HG03439 (cell line): ENCODE results near the gene MANBA.

ENCODE experiments used
- ATAC-seq: cut with Tn5 transposase; IDR thresholded peaks from one replicate; pipeline ENCODE4 v1.9.1; 2021; ENCODE audit warnings: mild to moderate bottlenecking, moderate library complexity; ENCODE audit not compliant: unreplicated experiment

The MANBA gene

GRCh38 chr4:102683881-102684609 lies 76.7 kb downstream of the MANBA start:
- ATAC-seq = no peak

DNA sequence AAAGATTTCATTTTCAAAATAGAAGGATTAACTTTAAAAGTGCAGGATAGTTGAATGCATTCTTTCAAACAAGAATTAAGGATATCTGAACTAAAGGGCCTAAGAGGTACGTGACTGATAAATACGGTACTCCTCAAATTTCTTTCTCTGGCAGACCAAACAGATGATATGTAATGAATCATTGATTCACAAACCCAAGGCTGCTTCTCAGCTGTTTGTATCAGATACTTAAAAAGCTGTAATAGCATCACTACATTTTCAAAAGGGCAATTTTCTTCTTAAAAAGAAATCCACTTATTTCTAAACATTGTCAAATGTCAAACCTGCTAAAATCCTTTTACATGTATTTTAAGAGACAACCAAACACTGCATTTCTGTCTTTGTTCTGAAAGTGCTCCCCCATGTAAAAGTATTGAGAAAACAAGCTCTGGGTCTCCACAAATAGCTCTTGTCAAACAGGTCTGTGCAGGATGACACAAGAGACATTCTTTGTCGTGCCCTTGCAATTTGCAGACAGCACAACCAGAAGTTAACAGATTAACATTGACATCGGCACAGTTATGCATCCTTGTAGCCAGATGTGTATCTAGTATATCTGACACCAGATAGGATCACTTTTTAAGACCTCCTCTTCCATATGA lies 82.0 kb downstream of the MANBA start:
- ATAC-seq = no peak

DNA sequence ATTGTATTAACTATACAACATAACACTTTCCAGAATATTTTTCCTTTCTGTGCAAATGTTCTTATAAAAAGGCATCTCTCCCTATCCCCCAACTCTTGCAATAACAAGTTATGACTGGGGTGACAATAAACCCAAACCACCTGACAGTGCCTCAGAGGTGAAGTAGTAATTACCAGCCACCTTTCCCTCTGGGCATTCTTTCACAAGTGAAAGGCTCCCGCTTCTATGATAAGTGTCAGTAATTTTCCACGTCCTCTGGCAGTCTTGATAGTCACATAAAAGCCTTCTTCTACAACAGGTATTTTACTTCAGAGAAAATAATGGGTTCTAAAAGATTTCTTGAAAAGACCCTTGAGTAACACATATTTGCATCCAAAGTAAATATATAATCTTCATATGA lies 82.7 kb downstream of the MANBA start:
- ATAC-seq = no peak

- no peak for ATAC-seq
These were observed 85.6 kb downstream of the MANBA start for GRCh38 chr4:102675141-102675540.

GRCh38 chr4:102667001-102667400 lies 93.8 kb downstream of the MANBA start:
- no peak for ATAC-seq

DNA sequence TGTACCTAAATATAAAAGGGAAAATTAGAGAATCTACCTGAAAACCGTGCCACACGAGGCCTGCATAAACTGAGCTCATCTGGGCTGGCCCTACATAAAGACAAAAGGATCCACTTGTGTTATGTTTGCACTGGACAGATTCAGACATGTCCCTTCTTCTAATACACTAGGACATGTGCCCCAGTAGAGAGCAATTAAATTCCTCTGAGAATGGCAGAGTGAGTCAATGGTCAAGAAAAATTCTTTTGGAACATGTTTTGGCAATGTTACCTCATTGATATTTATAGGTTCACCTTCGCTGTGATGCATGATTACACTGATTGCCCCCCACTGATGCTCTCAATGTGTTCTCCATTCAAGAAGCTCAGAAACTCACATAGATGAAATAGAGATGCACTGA lies 95.2 kb downstream of the MANBA start:
- ATAC-seq = no peak

DNA sequence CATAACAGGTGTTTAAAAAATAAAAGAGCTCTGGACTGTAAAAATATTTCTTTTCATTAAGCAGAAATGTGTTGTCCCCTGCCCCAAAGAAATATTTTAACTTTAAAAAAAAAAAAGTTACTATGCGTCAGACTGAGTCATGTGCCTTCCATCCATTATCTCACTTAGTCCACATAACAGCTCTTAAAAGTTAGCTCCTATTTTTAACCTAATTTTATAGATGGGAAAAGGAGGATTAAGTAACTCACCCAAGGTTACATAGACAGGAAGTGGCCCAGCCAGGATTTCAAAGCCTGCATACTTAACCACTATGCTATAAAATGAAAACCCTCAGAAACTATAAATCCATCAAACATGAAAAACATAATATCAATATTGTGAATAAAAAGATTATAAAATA lies 97.7 kb downstream of the MANBA start:
- ATAC-seq = no peak

DNA sequence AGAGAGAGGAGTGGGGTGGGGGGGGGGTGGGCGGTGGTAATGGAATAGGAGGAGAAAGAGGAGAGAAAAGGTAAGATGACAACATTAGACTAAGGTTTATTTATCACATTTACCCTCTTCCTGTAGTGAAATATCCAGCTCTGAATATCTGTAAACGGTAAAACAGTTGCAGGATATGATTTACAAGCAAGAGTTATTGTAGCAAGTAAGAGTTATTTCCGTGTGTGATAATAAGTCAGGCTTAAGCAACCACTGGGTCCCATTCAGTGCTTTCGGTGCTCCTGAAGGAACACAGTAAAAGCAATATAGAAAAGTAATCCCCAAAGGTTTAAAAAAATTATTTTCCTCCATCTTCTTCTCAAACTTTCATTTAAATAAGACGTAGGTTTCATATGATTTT lies 103.6 kb downstream of the MANBA start:
- no peak for ATAC-seq

DNA sequence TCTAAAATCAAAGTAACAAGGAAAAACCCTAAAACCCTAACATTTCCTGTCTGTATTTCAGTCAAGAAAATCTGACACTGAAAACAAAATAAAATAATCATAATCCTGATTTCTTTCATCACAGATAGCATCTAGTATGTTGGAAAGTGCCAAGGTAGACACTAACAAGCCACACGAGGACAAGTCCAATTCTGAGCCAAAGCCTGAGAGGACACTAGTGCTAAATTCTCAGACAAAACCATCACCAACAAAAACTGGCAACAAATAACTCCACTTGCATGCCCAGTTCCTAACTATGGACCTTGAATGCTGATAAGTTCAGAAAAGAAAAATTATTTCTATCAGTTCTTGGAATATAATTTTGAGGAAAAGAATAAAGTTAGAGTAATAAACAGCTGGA lies 113.7 kb downstream of the MANBA start:
- no peak for ATAC-seq

GRCh38 chr4:102642631-102643298 lies 118.0 kb downstream of the MANBA start:
- no peak for ATAC-seq

DNA sequence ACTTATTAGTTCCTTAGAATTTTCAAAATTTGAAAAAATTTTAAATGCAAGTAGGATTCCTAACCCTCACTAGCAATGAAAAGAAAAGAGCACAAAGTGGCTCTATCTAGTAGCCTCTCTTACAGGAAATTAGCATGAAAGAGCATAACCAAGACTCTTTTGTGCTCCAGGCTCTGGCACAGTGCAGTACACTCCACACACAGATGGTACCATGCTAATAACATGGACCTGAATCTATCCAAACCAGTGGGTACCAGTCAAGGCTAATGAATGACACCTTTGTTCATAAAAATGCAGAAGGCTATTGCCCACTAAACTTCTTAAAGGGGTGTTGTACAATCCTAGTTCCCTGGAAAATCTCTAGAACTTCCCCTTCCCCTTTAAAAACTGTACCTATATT lies 119.0 kb downstream of the MANBA start:
- no peak for ATAC-seq

- no peak for ATAC-seq
These were observed 120.1 kb downstream of the MANBA start for GRCh38 chr4:102640669-102641068.

GRCh38 chr4:102639598-102639997 lies 121.2 kb downstream of the MANBA start:
- no peak for ATAC-seq

DNA sequence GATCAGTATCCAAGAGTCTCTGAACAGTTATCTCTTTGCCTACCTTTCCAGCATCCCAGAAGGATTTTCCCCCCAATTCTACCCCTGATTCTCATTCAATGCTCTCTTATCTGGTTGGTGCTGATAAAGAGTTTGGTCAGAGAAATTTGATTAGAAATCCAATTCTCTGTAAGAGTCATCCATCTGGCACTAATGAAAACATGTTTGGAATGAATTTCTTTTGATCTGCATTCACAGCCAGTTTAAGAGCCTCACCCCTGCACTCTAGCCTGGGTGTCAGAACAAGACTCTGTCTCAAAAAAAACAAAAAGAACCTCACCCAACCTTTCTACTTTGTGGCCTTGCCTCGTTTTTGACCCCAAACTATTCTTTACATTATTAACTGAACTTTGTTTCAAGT lies 122.1 kb downstream of the MANBA start:
- no peak for ATAC-seq

- no peak for ATAC-seq
These were observed 123.4 kb downstream of the MANBA start for GRCh38 chr4:102637391-102637790.

DNA sequence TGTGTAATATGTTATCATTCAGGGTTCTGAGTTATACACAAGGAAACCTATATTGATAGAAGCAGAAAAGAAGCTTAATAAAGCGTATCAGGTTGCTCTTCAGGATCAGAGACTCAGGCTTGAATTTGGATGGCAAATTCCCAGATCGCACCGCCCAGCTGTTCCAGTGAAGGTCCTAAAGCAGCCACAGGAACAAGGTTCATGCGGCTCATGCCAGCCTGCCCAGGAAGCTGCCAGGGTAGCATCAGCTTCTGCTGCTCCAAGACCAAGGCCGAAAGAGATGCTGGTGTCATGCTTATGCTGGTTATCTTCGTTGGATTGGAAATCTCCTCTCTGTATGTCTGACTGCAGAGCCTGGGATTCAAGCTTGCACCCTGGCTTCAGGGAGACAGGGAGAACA lies 127.7 kb downstream of the MANBA start:
- no peak for ATAC-seq

GRCh38 chr4:102632241-102633065 lies 128.3 kb downstream of the MANBA start:
- ATAC-seq = no peak

DNA sequence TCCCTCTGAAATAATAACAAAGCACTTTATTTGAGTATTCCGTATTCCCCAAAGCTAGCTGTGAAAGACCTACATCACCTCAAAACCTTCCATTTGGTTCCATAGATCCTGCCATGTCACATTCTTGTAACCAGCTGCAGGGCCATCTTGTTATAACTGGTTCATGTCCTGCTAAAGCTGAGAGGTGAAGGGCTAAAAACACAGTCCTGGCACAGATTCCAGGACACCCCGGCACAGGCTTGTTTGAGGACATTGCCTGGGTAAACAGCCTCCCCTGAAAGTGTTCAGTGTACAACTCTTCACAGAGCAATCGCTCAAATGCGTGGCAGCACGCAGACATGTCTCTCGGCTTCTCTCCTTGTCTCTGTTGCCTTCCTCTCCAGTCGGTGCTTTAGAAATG lies 129.2 kb downstream of the MANBA start:
- ATAC-seq = no peak

DNA sequence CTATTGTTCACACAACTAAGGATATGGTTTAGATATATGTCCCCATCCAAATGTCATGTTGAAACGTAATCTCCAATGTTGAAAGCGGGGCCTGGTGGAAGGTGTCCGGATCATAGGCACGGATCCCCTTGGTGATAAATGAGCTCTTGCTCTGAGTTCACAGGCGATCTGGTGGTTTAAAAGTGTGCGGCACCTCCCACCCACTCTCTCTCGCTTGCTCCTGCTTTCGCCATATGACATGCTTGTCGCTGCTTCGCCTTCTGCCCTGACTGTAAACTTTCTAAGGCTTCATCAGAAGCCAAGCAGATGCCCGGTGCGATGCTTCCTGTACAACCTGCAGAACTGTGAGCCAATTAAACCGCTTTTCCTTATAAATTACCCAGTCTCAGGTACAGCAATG lies 131.1 kb downstream of the MANBA start:
- ATAC-seq = no peak

DNA sequence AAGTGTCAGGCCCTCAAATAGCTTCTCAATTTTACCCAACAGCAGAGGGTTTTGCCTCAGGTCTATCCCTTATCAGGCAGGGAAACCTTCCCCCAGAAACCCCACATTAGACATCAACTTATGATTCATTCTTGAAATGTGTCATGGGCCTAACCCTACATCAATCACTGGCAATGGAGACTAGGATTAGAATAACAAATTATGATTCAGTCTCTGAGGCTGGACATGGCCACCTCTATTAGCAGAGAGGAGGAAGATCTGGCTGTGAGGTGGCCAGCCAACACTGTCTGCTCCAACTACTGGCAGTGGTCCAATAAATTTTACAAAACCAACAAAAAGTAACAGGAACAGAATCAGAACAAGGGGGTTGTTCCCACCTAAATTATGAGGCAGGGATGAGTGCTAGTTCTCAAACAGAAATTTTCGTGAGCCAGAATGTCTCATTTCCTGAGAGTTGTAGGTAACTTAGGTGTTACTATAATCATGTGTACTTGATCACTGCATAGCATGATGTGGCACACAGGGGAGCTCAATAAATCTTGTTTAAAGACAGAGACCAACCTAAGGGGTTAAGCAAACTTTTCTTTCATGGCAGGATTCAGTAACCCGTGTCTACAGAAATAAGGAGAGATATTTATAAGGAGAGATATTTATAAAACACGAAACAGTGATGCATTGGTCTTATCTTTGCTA lies 132.8 kb downstream of the MANBA start:
- no peak for ATAC-seq
